ACC112 (cell line): ENCODE data around the gene TMEM203.

Experiments
- H2AFZ ChIP-seq: fragments of 200-600 bp; sonication (generic); one replicate; pipeline ENCODE4 v1.6.0; 2017; ENCODE audit warnings: antibody characterized with exemption, low read length; ENCODE audit not compliant: unreplicated experiment
- H3K27ac ChIP-seq: fragments of 200-600 bp; sonication (generic); 2 replicates; pipeline ENCODE4 v1.5.1; 2014; ENCODE audit warnings: low read depth, mild to moderate bottlenecking, antibody characterized with exemption, low read length, moderate library complexity
- H3K27me3 ChIP-seq: fragments of 200-600 bp; sonication (generic); 2 replicates; pipeline ENCODE4 v1.6.1; 2014; ENCODE audit warnings: mild to moderate bottlenecking, antibody characterized with exemption, low read length, moderate library complexity, mixed read lengths; ENCODE audit not compliant: insufficient read depth
- H3K36me3 ChIP-seq: fragments of 200-600 bp; sonication (generic); 2 replicates; pipeline ENCODE4 v1.6.1; 2016; ENCODE audit warnings: mild to moderate bottlenecking, antibody characterized with exemption, low read length, moderate library complexity, mixed read lengths; ENCODE audit not compliant: insufficient read depth
- H3K4me1 ChIP-seq: fragments of 200-600 bp; sonication (generic); one replicate; pipeline ENCODE4 v1.6.1; 2016; ENCODE audit warnings: low read length, mixed read lengths; ENCODE audit not compliant: insufficient read depth, unreplicated experiment, control insufficient read depth
- H3K4me3 ChIP-seq: fragments of 200-600 bp; sonication (generic); 2 replicates; pipeline ENCODE4 v1.5.1; 2014; ENCODE audit warnings: mild to moderate bottlenecking, low read depth, low read length
- H3K79me2 ChIP-seq: fragments of 200-600 bp; sonication (generic); one replicate; pipeline ENCODE4 v1.6.0; 2016; ENCODE audit warnings: low read length; ENCODE audit not compliant: control insufficient read depth, unreplicated experiment, insufficient read depth

Gene TMEM203

DNA sequence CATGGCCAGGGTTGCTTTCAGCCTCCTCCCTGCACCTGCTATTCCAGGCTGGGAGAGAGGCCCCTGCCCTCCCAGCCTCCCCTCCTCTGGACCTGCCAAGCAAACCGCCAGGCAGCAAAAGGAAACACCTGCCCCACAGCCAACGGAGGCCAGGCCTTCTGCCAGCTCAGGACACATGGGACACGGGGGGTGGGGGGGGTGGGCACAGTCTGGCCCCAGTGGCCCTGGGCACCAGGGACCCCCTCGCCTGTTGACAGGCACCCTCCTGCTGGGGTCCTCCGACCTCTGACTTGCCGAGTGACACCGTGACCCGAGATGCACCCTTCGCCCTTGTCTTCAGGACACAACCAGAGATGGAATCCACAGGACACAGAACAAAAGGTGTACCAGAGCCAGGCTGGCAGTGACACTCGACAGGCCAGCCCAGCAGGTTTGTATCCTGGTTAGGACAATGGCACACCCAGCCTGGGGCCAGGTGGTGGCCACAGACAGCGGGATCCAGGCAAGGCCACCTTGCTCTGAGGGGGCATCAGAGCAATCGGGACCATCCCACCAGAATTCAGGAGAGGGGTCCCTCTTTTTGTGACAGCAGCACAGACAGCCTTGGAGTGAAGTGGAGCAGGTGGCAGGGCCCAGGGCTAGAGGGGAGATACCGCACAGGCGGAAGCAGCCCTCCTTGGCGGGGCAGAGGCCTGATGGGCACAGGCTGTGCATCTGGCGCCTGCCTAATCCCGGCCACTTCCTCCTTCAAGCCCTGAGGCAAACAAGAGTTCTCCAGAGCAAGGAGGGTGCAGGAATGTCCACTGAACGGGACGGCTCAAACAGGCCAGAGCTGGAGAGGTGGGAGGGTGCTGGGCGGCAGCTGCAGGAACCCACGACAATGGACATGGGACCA is 32.3 kb downstream of the TMEM203 start:
- Histone ChIP-seq H2AFZ (no peak overlapping the region), H3K79me2 (no peaks in the 10 kb centered on the region), H3K4me1 (peaks cover 5% of the 10 kb centered on the region), H3K4me3 (no peak overlapping the region), H3K27ac (no peak overlapping the region), H3K36me3 (no peaks in the 10 kb centered on the region), H3K27me3 (peaks cover 27% of the 10 kb centered on the region; the same call in 1 of the 2 replicates)

DNA sequence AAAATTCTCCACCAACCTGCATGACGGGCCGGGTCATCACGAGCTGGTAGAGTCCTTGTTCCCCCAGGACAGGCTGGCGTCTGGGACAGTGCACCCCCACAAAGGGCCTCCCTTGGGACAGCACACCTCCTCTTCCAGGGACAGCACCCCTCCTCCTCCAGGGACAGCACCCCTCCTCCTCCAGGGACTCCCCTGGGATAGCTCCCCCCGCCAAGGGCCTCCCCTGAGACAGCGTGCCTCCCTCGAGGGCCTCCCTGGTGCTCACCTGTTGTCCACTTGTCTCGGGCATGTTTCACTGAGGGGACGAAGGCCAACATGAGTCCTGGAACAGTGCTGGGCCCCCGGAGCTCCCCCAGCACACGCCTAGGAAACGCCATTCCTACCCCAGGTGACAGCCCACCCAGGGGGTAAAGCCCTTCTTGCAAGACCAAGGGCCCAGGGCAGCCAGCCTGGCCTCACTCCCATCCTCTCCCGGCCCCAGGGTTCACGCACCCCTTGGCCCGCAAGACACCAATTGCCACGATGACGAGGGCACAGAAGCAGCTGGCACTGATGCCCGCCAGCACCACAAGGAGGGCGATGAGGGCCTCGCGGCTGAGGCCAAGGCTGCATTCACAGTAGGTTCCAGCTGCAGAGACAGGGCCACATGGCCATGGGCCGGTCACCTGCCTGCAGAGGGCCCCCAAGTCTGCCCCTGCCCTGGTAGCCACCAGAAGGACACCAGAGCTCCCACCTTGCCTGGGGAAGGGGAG is 34.1 kb downstream of the TMEM203 start:
- Histone ChIP-seq H3K79me2 (no peaks in the 10 kb centered on the region), H3K27ac (no peak overlapping the region), H3K27me3 (peaks cover 45% of the 10 kb centered on the region), H2AFZ (no peak overlapping the region), H3K4me3 (no peak overlapping the region), H3K4me1 (peaks cover 3% of the 10 kb centered on the region), H3K36me3 (no peaks in the 10 kb centered on the region)

GRCh38 chr9:137170486-137171148 is 34.8 kb downstream of the TMEM203 start:
- H3K79me2 ChIP-seq: no peaks in the 10 kb centered on the region
- peaks cover 3% of the 10 kb centered on the region for H3K4me1 ChIP-seq
- no peak overlapping the region for H3K27ac ChIP-seq
- H3K27me3 ChIP-seq: peaks cover 52% of the 10 kb centered on the region
- H3K36me3 ChIP-seq: no peaks in the 10 kb centered on the region
- H2AFZ ChIP-seq: no peak overlapping the region
- H3K4me3 ChIP-seq: no peak overlapping the region

DNA sequence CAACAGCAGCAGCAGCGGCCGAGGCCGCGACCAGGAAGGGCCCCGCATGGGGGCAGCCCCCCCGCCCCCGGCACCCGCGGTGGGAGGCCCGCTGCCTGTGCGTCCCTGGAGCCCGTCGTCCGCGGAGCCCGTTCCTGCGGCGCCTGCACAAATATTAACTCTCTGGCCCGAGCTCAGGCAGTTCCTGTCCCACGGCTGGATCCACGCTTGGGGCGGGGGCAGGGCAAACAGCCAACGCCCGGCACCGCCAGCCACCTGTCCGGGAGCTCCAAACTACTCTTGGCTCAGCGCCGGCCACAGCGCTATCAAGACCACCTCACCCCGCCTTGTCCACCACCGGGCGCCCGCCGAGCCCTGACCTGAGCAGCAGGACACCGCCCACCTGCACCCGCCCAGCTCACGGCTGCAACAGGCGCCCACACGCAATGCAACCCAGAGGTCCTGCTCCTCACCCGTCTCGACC is 35.5 kb downstream of the TMEM203 start, which contains the start of gene LRRC26:
TSS of gene LRRC26 (minus strand) at position 156 of the 463 bp plus-strand sequence. CDS start at position 48, 108 bp downstream.
- no peak within 1 kb of the TSS for H2AFZ ChIP-seq
- peaks cover 3% of the 10 kb centered on the region for H3K4me1 ChIP-seq
- no peaks in the 10 kb centered on the region for H3K36me3 ChIP-seq
- peak within 1 kb of the TSS; percentile 62 for H3K4me3 ChIP-seq
- H3K79me2 ChIP-seq: no peaks in the 10 kb centered on the region
- H3K27ac ChIP-seq: no peak within 1 kb of the TSS
- H3K27me3 ChIP-seq: peaks cover 59% of the 10 kb centered on the region

DNA sequence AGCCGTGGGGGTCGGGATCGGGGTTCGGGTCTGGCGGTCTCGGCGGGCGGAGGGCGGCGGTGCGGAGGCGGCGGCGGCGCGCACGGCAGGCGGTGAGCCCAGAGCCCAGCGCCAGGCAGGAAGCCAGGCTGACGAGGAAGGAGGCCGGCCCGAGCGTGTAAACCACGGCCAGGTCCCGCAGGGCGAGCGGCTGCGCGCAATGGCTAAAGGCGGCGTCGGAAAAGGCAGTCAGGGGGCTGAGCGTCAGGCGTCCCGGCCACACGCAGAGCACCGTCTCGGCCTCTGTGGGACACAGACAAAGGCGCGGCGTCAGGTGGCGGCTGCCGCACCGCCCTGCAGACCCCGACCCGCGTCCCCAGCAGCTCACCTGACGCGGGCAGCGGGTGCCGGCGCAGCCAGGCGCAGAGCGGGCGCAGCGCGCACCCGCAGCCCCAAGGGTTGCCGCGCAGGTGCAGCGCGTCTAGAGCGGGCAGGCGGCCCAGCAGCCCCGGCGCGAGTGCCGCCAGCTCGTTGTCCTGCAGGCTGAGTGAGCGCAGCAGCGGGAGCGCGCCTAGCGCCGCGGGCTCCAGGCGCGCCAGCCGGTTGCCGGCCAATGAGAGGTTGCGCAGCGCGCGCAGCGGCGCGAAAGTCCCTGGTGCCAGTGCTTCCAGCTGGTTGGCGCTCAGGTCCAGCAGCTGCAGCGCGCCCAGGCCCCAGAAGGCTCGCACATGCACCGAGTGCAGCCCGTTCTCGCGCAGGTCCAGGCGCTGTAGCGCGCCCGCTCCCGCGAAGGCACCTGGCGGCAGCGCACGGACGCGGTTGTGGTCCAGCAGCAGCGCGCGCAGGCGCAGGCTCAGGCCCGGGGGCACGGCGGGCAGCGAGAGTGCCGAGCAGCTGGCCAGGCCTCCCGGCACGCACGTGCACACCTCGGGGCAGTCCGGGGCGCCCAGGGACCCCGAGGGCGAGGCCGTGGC is 36.3 kb downstream of the TMEM203 start:
- H3K4me3 ChIP-seq: peak overlapping the region; percentile 62
- H3K36me3 ChIP-seq: no peaks in the 10 kb centered on the region
- no peak overlapping the region for H2AFZ ChIP-seq
- peaks cover 67% of the 10 kb centered on the region for H3K27me3 ChIP-seq
- no peak overlapping the region for H3K27ac ChIP-seq
- H3K79me2 ChIP-seq: no peaks in the 10 kb centered on the region
- H3K4me1 ChIP-seq: peaks cover 3% of the 10 kb centered on the region

DNA sequence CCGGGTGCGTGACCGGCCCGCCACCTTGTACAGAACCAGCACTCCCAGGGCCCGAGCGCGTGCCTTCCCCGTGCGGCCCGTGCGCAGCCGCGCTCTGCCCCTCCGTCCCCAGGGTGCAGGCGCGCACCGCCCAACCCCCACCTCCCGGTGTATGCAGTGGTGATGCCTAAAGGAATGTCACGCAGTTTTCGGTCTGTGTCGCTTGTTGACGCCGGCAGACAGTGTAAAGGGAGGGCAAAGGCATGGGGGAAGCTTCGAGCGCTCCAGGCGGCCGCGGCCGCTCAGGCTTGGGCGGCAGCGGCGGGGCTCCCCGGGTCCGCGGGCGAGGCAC is 36.9 kb downstream of the TMEM203 start:
- Histone ChIP-seq H2AFZ (no peak overlapping the region), H3K79me2 (no peaks in the 10 kb centered on the region), H3K27ac (no peak overlapping the region), H3K27me3 (peaks cover 73% of the 10 kb centered on the region), H3K36me3 (no peaks in the 10 kb centered on the region), H3K4me1 (peaks cover 3% of the 10 kb centered on the region), H3K4me3 (peak overlapping the region; percentile 62)

GRCh38 chr9:137167747-137168572 is 37.5 kb downstream of the TMEM203 start:
- Histone ChIP-seq H3K79me2 (no peaks in the 10 kb centered on the region), H3K27ac (no peak overlapping the region), H3K36me3 (no peaks in the 10 kb centered on the region), H3K4me1 (peaks cover 3% of the 10 kb centered on the region), H3K27me3 (peaks cover 79% of the 10 kb centered on the region), H3K4me3 (peak overlapping the region; percentile 40; the same call in 1 of the 2 replicates), H2AFZ (no peak overlapping the region)

DNA sequence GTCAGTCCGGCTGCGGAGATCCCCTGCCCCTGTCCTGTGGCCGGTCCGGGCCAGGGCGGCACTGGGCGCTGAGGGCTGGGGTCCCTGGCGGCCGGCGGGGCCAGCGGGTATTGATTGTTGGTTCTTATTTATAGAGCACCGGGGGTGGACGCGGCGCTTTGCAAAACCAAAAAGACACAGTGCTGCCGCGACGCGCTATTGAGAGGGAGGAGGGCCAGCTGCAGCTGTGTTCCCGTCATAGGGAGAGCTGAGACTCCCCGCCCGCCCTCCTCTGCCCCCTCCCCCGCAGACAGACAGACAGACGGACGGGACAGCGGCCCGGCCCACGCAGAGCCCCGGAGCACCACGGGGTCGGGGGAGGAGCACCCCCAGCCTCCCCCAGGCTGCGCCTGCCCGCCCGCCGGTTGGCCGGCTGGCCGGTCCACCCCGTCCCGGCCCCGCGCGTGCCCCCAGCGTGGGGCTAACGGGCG is 38.1 kb downstream of the TMEM203 start:
- H3K27ac ChIP-seq: no peak overlapping the region
- H3K4me1 ChIP-seq: peaks cover 3% of the 10 kb centered on the region
- no peak overlapping the region for H3K4me3 ChIP-seq
- no peaks in the 10 kb centered on the region for H3K79me2 ChIP-seq
- no peaks in the 10 kb centered on the region for H3K36me3 ChIP-seq
- no peak overlapping the region for H2AFZ ChIP-seq
- H3K27me3 ChIP-seq: peaks cover 85% of the 10 kb centered on the region
